MCF 10A (cell line): ENCODE data around the gene SIGLEC12. TPM values are rescaled to one million over a fixed set of nuclear protein-coding genes. Genes with fewer than 3 reads are reported as not detected.

ENCODE experiments used
- BruUV-seq: library from RNA; stranded (reverse); fragments of 400-500 nt; replicated peaks from 2 replicates; lab custom pipeline; 2021; lab: Mats Ljungman, UMichigan
- CTCF ChIA-PET: fragments of 300-600 bp; sonication (Branson Sonifier 250); formaldehyde crosslinking; extraction: SDS; loops from one replicate; lab custom pipeline; 2021; ENCODE audit warnings: antibody characterized with exemption, inconsistent platforms; lab: Yijun Ruan, JAX
- POLR2A ChIA-PET: fragments of 300-600, 350-650 bp; sonication (Branson Sonifier 250); formaldehyde crosslinking; extraction: SDS; loops from one replicate; lab custom pipeline; 2020; ENCODE audit warnings: antibody characterized with exemption, inconsistent platforms; lab: Yijun Ruan, JAX
- DNase-seq: peaks from one replicate; pipeline ENCODE4 v3.0.0-alpha.2; 2018; ENCODE audit not compliant: unreplicated experiment
- H3K27ac Mint-ChIP-seq: one replicate; pipeline ENCODE4 v1.8.0; 2022; ENCODE audit warnings: mild to moderate bottlenecking, low read depth, mixed read lengths; ENCODE audit not compliant: unreplicated experiment
- H3K27me3 Mint-ChIP-seq: one replicate; pipeline ENCODE4 v1.8.0; 2022; ENCODE audit warnings: mixed read lengths; ENCODE audit not compliant: insufficient read depth, unreplicated experiment
- H3K36me3 Mint-ChIP-seq: one replicate; pipeline ENCODE4 v1.8.0; 2022; ENCODE audit warnings: mild to moderate bottlenecking, moderate library complexity, mixed read lengths; ENCODE audit not compliant: insufficient read depth, unreplicated experiment
- H3K4me1 Mint-ChIP-seq: one replicate; pipeline ENCODE4 v1.8.0; 2022; ENCODE audit warnings: mixed read lengths; ENCODE audit not compliant: insufficient read depth, unreplicated experiment
- H3K4me3 Mint-ChIP-seq: one replicate; pipeline ENCODE4 v1.8.0; 2022; ENCODE audit warnings: mild to moderate bottlenecking, moderate library complexity, mixed read lengths; ENCODE audit not compliant: unreplicated experiment
- H3K9me3 Mint-ChIP-seq: one replicate; pipeline ENCODE4 v1.8.0; 2022; ENCODE audit warnings: mixed read lengths; ENCODE audit not compliant: unreplicated experiment
- intact Hi-C: fragments of 100-400 bp; cut with micrococcal nuclease; formaldehyde crosslinking; loops from 2 replicates; pipeline ENCODE4 v1.14.1; 2022
- total RNA-seq: library from RNA; stranded (reverse); gene quantifications from 2 replicates; pipeline ENCODE4 v1.2.3, GENCODE V29; 2022
- TF ChIP-seq, protein P1 (sequence below): fragments of 200-600 bp; IDR thresholded peaks from one replicate; pipeline ENCODE4 v1.8.0; 2022; ENCODE audit warnings: antibody characterized with exemption, mild to moderate bottlenecking; ENCODE audit not compliant: unreplicated experiment

The SIGLEC12 gene
- total RNA-seq, 1 experiment from 2014 or later, result not detected

DNA sequence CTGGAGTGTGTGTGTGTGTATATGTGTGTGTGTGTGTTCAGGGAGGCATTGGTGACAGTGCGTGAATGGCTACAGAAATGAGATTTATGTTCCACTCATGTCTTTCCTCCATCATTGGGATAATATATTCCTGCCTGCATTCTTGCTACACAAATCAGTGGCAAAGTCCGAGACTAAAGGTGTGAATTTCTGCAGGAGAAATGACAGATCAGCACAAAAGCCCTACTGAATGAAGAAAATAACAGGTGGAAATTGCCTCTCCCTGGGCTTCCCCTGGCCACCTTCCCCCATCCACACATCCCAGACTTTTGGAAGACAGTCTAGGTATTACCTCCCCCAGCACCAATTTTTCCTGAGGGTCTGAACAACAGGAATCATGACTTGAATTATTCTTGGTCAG, 19.8 kb upstream of the SIGLEC12 start:
- ChIA-PET CTCF (no interaction called here), POLR2A (interaction anchor here (0.6 kb wide), 1 partner anchor 12 kb away, joined by 3 read pairs; no protein-coding TSS in a partner anchor)
- no TSS peak for BruUV-seq
- H3K4me3 Mint-ChIP-seq, result no peak overlapping the region
- H3K36me3 Mint-ChIP-seq, result no peaks in the 10 kb centered on the region
- H3K9me3 Mint-ChIP-seq, result peaks cover 29% of the 10 kb centered on the region
- H3K27ac Mint-ChIP-seq, result no peak overlapping the region
- no peaks in the 10 kb centered on the region for H3K27me3 Mint-ChIP-seq
- no peak for DNase-seq
- TF ChIP-seq, protein P1, sequence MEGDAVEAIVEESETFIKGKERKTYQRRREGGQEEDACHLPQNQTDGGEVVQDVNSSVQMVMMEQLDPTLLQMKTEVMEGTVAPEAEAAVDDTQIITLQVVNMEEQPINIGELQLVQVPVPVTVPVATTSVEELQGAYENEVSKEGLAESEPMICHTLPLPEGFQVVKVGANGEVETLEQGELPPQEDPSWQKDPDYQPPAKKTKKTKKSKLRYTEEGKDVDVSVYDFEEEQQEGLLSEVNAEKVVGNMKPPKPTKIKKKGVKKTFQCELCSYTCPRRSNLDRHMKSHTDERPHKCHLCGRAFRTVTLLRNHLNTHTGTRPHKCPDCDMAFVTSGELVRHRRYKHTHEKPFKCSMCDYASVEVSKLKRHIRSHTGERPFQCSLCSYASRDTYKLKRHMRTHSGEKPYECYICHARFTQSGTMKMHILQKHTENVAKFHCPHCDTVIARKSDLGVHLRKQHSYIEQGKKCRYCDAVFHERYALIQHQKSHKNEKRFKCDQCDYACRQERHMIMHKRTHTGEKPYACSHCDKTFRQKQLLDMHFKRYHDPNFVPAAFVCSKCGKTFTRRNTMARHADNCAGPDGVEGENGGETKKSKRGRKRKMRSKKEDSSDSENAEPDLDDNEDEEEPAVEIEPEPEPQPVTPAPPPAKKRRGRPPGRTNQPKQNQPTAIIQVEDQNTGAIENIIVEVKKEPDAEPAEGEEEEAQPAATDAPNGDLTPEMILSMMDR, result no peak
- intact Hi-C loops, result no loop called here
- H3K4me1 Mint-ChIP-seq, result no peaks in the 10 kb centered on the region

DNA sequence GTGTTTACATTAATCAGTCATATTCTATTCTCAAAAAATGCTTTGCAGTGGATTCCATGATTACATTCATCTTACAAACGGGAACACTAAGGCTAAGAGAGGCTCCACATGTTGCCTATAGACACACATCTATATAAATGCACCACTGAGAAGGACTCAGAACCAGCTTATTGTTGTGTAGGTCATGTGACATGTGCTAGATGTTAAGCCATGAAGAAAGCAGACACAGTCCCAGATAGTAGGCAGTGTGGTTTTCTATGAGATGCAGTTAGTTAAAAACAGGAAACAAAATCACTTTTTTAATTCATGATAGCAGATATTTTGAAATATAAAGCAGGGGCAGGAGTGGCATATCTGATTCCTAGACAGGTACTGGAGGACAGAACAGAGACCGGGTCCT, 19.1 kb upstream of the SIGLEC12 start:
- H3K27ac Mint-ChIP-seq, result no peak overlapping the region
- BruUV-seq, result no TSS peak
- ChIA-PET POLR2A (no interaction called here), CTCF (no interaction called here)
- intact Hi-C loops, result no loop called here
- H3K36me3 Mint-ChIP-seq, result no peaks in the 10 kb centered on the region
- no peaks in the 10 kb centered on the region for H3K4me1 Mint-ChIP-seq
- H3K4me3 Mint-ChIP-seq, result no peak overlapping the region
- no peaks in the 10 kb centered on the region for H3K27me3 Mint-ChIP-seq
- DNase-seq, result no peak
- TF ChIP-seq, protein P1, result no peak
- H3K9me3 Mint-ChIP-seq, result peaks cover 29% of the 10 kb centered on the region

DNA sequence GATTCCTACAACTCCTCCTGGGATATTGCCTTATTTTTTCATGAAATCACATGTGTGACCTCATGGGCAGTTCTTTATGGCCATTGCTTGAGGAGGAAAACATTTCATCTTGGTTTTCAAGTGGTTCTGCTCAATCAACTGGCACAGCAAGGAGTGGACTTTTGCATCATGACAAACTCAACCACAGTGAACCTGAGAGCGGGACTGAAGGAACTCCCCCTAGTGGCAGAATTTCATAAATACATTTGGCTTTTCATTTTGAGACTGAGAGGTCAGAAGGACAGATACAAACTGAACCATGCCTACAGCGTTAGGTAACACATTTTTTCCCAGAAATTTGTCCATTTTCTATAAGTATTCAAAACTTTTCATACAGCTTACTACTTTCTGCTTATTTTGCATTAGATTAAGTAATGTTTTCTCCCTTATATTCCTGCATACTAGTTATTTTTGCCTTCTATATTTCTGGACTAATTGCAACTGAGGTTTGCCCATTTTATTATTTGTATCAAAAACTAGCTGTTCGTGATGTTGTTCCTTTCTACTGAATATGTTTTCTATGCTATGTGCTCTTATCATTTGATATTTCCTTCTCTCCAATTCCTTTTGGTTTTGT, 13.4 kb upstream of the SIGLEC12 start:
- no TSS peak for BruUV-seq
- TF ChIP-seq, protein P1, result peak; percentile 70
- Mint-ChIP-seq H3K27ac (no peak overlapping the region), H3K4me3 (no peak overlapping the region), H3K36me3 (no peaks in the 10 kb centered on the region), H3K4me1 (no peaks in the 10 kb centered on the region), H3K27me3 (no peaks in the 10 kb centered on the region), H3K9me3 (peaks cover 28% of the 10 kb centered on the region)
- CTCF ChIA-PET, result interaction anchor here (0.6 to 3.0 kb wide), 33 partner anchors 9 to 293 kb away, joined by 3 to 25 read pairs (median 4); partner anchors contain the start of genes CEACAM18 and SIGLEC10
- POLR2A ChIA-PET, result no interaction called here
- intact Hi-C loops, result loop anchor here (1.0 to 5.0 kb wide), 2 partner anchors 117 to 267 kb away; no protein-coding TSS in a partner anchor
- peak; percentile 56 for DNase-seq

DNA sequence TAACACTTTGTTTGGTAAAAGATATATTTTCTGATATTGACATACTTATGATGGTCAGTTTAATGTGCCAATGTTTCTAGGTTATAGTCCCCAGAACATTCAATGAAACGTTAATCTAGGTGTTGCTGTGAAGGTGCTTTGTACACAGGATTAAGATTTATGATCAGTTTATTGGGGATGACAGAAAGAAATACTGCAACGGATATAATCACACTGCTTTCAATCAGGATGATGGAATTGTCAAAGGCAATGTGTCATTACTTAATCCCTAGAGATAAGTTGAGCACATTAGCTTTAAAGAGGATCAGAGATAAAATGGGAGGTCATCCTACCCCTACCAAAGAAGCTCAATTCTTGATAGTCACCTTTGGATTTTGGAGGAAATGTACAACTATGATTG, 12.4 kb upstream of the SIGLEC12 start:
- TF ChIP-seq, protein P1, result no peak
- POLR2A ChIA-PET, result no interaction called here
- Mint-ChIP-seq H3K27me3 (no peaks in the 10 kb centered on the region), H3K27ac (no peak overlapping the region), H3K4me3 (no peak overlapping the region), H3K9me3 (peaks cover 28% of the 10 kb centered on the region), H3K4me1 (no peaks in the 10 kb centered on the region), H3K36me3 (no peaks in the 10 kb centered on the region)
- DNase-seq, result no peak
- BruUV-seq, result no TSS peak
- CTCF ChIA-PET, result interaction anchor here (0.6 to 3.0 kb wide), 25 partner anchors 8 to 175 kb away, joined by 3 to 25 read pairs (median 4); partner anchors contain the start of gene SIGLEC14
- intact Hi-C loops, result no loop called here
